Retinal pigment epithelial cell (primary cell): ENCODE measurements around the gene AADAT.

Experiments
- DNase-seq: peaks from one replicate; pipeline ENCODE4 v3.0.0-alpha.2; 2010; ENCODE audit warnings: low read depth
- H3K4me3 ChIP-seq: 2 replicates; pipeline ENCODE4 v1.5.1; 2011; ENCODE audit warnings: mild to moderate bottlenecking, low read length, control low read depth, moderate library complexity
- TF ChIP-seq, protein P1 (sequence below): conservative IDR thresholded peaks from 2 replicates; pipeline ENCODE4 v1.5.1; 2011; ENCODE audit warnings: low read depth, low read length, control low read depth, inconsistent platforms

Gene AADAT

DNA sequence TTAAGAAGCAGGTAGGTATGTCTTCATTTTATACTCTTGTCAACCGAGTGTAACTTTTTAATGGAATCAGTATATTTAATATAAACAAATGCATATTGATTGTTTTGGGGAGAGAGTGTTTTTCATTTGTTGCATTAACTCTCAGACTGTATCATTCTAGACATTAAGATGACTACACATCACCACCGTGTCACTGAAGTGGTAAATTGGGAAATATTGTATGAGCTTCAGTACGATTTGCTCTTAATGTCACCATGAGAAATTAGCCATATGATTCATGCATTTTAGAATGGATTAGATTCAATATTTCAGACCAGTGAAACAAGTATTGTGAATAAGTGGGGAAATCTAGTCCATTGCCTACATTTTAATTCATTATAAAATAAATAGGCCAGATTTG, 53.9 kb downstream of the AADAT start:
- DNase-seq: no peak
- no peak overlapping the region for H3K4me3 ChIP-seq
- TF ChIP-seq, protein P1, sequence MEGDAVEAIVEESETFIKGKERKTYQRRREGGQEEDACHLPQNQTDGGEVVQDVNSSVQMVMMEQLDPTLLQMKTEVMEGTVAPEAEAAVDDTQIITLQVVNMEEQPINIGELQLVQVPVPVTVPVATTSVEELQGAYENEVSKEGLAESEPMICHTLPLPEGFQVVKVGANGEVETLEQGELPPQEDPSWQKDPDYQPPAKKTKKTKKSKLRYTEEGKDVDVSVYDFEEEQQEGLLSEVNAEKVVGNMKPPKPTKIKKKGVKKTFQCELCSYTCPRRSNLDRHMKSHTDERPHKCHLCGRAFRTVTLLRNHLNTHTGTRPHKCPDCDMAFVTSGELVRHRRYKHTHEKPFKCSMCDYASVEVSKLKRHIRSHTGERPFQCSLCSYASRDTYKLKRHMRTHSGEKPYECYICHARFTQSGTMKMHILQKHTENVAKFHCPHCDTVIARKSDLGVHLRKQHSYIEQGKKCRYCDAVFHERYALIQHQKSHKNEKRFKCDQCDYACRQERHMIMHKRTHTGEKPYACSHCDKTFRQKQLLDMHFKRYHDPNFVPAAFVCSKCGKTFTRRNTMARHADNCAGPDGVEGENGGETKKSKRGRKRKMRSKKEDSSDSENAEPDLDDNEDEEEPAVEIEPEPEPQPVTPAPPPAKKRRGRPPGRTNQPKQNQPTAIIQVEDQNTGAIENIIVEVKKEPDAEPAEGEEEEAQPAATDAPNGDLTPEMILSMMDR: no peak

DNA sequence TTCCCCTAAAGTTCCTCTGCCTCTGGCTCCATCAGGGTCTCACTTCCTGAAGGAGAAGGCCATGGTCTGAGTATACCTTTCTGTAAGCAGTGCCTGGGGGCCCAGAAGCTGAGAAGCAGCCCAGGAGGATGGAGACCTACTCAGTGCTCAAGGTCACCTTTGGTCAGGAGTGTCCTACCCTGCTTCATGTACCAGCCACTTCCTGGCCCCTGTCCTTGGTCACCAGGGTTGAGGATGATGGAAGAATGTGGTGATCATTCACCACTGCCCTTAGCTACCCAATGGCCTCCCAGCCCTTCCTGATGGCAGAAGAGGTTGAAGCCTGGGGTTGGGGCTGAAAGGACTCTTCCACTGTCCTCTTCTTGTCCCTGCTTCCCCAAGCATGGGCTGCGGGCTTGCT, 54.5 kb downstream of the AADAT start:
- TF ChIP-seq, protein P1: no peak
- no peak overlapping the region for H3K4me3 ChIP-seq
- DNase-seq: no peak

DNA sequence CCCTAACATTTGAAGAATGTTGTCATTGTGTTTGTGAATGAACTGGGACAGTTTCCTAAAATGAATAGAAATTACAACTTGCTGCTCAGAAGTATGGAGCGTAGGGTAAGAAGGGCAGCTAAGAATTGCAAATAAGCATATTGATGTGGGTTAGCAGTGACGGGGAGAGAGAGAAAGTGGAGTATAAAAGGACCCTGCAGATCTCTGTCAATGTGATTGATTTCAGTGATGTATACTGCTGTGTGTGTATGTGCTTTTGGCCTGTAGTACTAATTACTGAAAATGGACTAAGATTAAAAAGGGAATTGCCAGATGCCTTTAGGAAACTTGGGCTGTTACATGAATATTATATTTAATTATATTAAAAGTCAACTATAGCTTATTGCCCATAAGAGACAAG, 55.8 kb downstream of the AADAT start:
- H3K4me3 ChIP-seq: no peak overlapping the region
- no peak for DNase-seq
- TF ChIP-seq, protein P1: no peak

DNA sequence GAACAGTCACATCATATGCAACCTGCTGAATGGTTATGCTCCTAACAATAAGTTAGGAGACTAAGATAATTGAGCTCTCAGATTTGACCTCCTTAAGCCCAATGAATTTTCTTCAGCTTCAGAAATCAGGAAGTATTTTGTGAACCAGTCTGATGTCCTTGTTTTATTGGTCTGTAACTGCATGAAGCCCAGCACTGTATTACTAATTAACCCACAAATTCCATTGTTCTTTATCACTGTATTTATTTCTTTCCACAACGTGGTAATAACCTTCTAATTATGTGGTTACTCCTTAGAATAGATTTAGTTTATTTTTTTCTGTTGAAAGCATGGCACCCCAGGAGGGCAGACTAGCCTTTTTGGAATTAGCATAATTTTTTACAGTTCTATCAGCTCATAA, 59.6 kb downstream of the AADAT start:
- TF ChIP-seq, protein P1: no peak
- DNase-seq: no peak
- H3K4me3 ChIP-seq: no peak overlapping the region

DNA sequence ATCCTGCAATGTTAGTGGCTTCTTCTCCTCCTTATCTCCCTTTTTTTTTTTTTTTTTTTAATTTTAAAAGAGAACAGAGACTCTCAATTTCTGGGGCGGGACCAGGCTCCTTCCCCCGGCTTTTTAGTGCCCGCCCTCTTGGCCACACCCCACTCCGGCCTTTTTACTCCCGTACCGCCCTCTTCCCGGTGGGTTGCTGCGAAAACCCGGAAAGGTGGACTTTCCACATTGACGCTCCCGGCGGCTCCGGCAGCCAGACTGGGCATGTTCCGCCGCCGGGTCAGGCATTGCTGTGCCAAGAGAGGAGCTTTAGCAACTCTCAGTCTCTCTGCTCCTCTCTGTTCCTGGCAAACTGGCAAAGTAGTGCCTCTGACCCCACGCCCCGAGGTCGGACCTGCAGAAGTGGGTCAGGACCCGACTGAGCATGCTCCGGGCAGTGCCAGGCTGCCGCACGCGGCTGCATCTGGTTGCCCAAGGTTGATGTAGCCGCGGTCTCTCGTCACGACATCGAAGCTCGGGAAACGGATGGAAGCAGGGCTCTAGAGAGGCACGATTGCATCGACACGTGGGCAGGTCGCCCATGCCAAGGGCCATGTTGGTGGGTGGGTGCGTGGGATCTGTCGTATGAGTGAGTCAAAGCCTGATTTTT, 62.5 kb downstream of the AADAT start:
- H3K4me3 ChIP-seq: peak overlapping the region; percentile 88
- TF ChIP-seq, protein P1: no peak
- peak; percentile 91 for DNase-seq

DNA sequence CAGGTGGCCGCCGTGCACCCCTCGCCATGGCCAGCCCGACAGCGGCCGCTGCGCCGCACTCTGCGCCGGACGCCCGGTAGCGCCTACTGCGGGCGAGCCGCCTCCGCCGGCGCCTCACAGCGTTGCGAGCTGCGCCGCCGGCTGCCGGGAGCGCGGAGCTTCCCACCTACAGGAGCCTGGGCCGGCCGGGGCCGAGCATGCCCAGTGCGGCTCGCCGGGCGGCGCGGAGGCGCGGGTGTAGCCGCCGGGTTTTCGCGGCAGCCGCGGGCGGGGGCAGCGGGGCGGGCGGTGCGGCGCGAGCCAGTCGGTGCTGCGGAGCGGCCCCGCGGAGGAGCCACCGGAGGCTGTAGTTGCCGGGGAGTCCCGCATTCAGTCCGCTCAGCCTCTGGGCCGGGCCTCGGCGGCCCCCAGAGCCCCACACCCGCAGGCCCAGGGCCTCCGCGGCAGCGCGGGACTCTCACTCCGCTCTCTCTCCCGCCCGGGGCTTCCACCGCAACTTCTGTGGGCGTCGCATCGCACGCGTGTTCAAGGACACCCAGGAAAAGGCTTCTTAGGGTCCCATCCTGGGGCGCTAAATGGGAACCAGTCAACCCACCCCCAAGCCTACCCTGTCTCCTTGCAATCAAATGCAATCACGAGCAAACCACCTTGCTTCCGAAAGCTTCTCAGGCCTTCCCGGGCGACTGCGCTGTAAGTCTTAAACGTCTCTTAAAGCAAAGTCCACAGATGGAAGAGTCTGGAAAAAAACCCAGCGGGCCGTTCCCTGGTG, 63.3 kb downstream of the AADAT start, which contains the start of gene MFAP3L:
Gene MFAP3L (minus strand): TSS at position 143 of the 769 bp plus-strand sequence. CDS start 20,518 bp downstream, outside the sequence.
- DNase-seq: peak; percentile 63
- TF ChIP-seq, protein P1: no peak
- H3K4me3 ChIP-seq: peak within 1 kb of the TSS; percentile 88
